NB4 (cell line): Measurements from ENCODE around the gene PPP2R5B.
A peak's percentile ranks its signal among the peaks of the same experiment; 100 is the strongest.

Experiments
- CTCF ChIP-seq: IDR thresholded peaks from one replicate; pipeline ENCODE4 v1.5.1; 2012; ENCODE audit warnings: low read depth, low read length
- MAX ChIP-seq: IDR thresholded peaks from 2 replicates; pipeline ENCODE4 v1.6.1; 2011; ENCODE audit warnings: low read depth, low read length

GRCh38 chr11:64894070-64894811 lies 30.2 kb upstream of the PPP2R5B start:
- TF ChIP-seq CTCF (peak; percentile 91), MAX (peak; percentile 45)
